Activated CD4-positive, alpha-beta T cell treated with anti-CD3 and anti-CD28 coated beads for 24 hours (primary cell): ENCODE results near the gene KCNIP2.
"Not testable (repeated sequence)": the region's sequence is repeated elsewhere in the genome, so short reads cannot be mapped to it uniquely, and the experiment has no call there.

Experiments used
- DNase-seq, 2 donors: peaks; one replicate each; pipeline ENCODE4 v3.0.0-alpha.2; 2020; ENCODE audit warnings: low read depth in 2 of 2

The KCNIP2 gene

DNA sequence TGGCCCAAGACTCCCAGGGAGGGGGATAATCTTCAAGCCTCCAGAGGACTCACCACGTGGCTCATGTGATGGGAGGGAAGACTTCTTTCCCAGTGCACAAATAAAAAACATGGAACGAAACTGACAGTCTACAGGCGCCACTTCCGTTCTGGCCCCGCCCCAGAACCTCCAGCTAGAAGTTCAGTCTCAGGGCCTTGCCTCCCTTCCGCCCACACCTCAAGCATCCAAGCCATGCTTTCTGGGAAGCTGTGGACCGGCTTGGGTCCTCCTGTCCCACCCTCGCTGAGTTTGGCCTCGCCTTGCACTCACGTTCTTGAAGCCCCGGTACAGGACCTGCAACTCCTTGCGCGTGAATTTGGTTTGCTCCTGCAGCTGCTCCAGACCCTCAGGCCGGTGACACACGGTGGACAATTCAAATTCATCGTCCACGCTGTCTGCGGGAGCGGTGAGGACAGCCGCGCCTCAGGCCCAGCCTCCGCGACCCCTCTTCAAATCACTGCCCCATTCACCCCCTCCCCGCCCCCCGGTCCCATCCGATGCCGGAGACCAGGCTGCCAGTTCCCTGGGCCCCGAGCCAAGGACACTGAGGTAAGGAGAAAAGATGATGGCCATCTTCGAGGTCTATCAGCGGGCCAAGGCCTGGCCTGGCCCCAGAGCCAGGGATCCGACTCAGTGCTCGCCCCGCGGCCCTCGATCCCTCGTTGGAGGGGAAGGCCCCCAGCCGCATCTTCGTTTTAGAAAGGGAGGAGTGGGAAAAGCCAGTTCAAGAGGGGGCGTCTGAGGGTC is 14.6 kb downstream of the KCNIP2 start:
- no peak for DNase-seq

DNA sequence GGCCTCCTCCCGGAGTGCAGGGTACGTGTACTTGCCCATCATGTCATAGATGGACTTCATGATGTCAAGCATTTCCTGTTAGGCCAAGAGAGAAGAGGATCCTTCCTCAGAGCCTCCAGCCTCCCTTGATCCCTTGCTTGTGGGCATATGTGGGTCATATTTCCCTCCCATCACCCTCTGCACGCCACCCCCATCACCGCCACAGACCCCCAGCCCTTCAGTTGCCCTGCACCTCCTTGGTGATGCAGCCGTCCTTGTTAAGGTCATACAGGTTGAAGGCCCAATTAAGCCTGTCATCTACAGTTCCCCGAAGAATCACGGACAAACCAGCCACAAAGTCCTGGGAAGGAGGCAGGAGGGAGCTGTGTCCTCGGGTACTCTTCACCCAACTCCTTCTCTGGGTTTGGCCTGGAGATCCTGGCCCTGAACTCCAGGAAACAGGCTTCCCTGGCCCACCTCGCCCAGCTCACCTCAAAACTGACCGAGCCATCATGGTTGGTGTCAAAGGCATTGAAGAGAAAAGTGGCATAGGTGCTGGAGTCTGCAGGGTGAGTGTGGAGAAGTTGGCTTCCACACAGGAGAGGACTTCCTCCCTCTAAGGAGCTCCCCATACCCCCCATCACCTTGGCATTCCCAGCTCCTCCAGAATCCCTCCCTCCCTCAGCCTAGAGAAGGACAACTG is 15.5 kb downstream of the KCNIP2 start:
- DNase-seq = no peak

DNA sequence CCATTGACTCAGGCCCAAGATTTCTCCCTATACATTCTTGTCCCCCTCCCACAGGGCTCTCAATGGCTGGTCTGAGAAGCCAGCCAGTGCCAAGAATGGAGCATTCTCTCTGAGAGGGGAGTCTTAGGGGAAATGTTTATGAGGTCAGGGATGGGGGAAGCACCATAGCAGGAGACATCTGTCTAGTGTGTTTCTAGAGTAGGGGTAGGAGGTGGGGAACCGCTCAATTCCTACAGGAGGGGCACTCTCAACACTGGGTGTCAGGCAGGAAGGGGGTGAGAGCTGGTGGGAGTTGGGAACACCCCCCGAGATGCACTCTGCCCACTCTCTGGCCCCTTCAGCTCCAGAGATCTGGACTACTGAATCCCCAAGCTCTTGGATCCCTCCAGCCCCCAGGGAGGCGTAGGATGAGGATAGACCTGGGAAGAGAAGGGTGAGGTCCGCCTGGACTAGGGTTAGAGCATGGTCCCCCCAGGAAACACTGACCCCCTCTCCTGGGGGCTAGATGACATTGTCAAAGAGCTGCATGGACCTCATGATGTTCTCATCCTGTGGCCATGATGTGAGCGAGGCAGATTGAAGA is 16.7 kb downstream of the KCNIP2 start:
- no peak for DNase-seq

DNA sequence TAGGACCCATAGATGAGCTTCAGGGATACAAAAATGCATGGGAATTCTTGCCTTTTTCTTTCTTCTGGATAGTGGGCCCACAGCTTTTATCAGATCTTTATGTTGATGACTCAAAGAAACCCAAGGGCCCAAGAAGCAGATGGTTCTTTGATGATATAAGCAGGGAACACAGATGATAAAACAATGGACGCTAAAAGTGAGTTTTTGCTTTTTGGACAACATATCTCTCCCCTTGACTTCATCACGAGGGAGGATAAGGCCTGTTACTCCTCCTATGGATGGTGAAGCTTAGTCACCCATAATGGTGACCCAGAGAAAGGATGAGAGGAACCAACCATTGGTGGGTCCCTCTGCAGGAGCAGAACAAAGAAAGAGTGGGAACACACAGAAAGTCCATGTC is 18.9 kb downstream of the KCNIP2 start:
- DNase-seq = no peak

DNA sequence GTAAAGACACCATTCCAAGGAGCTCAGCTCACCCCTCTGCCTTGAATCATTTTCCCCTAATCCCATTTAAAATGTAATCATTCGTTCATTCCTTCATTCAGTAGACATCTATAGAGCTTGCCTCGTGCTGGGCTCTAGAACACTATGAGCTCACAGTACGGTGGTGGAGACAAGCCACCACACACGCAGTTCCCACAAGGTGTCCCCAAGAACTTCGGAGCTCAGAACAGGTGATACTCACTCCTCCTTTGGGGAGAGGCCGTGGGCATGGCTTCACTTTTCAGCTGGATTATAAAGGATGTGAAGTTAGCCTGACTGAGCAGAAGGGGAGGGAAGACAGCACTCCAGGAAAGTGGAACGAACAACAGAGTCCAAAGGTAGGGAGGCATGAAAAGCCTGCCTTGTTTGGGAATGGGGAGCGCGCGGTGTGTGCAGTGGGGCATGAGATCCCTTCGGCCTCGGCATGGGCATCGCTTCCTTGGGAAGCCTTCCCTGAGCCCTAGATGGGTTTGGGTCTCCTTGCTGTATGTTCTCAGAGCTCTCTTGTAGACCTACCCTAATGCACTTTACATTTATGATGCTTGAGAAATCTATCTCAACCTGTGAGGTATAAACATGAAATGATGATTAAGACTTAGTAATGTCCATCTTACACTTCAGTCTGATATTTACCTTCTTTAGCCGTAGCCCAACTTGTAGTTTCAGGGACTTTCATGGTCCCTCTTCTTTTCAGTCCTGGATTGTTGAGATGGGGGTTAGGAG is 24.5 kb downstream of the KCNIP2 start:
- no peak for DNase-seq

DNA sequence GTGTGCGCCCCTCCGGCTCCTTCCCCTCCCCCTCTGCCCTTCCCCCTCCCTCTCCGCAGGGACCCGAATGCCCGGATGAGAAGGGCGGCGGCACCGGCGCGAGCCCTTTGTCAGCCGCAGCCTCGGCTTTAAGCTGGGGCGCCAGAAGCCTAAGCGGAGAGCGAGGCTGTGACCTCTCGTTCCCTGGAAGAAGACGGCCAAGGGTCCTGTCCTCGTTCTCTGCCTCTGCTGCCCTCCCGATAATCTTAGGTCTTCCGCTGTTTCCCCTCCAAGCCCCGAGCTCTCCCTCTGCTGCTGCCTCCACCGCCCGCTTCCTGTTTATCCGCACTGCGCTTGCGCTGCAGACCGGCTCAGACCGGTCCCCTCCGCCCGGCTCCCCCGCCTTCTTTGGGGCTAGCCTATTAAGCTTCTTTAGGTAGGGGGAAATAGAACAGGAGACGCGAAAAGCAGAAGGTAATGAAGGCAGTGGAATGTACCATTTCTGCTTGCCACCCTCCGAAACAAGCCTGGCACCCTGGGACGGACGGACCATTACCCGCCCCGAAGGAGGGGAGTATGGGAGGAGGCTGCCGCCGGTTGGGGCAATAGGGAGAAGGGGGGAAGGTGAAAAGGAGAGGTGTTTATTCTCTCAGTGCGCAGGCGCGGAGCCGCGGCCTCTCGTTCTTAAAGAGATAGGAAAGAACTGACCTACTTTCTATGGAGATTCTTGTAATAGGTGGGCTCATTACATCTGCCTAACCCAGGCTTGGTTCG is 25.3 kb downstream of the KCNIP2 start, which contains the start of gene OGA:
TSS of gene OGA (minus strand) at position 326 of the 753 bp plus-strand sequence. CDS start 422 bp downstream, outside the sequence.
- peak; percentile 92 to 96 for DNase-seq

DNA sequence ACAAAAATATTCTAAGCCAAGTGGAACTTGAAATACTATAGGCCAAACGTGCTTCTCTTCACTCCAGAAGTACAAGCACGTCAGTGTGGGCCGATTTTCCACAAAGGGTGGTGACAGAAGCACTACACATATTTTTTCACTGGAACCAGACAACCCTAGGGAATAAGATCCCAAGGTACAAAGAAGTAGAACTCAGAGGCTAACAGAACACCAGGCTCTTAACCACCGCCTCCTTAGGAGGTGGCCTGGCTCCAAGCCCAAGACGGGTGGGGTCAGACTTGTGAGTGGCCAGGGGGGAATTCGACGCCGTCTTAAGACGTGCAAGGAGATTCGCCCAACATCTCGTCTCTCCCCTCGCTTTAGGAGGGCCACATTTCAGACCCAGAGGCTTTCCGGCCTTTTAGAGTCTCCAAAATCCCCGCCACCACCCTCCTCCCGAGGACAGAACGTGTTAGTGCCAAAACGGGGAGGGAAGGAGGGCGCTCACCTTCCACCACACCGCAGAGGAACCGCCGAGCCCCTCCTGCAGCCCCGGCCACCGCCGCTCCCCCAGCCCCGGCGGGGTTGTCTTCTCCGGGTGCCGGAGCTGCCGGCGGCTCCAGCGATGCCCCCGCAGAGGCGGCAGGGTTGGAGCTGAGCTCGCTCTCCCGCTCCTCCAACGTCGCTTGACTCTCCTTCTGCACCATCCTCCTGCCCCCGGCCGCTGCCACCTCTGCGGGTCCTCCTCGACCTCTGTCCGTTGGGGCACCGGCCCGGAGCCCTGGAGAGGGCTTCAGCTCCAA is 26.1 kb downstream of the KCNIP2 start:
- DNase-seq = no peak

DNA sequence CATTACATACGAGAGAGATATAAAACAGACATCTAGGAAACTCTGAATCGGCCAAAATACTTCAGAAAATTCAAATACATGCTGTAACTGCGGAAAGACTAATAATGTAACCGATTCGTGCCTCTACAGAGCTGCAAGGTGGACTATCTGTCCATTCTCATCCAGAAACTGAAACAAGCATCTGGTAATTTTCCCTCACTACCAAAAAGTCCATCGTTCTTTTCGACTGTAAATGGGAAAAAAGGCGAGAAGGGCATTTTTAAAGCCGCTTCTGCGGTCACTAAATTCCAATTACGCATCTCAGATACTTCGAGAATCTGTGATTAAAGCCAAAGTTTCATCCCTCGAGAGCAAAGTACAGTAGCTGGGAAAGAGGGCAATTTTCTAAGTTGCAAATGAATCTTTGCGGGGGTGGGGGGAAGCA is 26.7 kb downstream of the KCNIP2 start:
- DNase-seq = no peak

DNA sequence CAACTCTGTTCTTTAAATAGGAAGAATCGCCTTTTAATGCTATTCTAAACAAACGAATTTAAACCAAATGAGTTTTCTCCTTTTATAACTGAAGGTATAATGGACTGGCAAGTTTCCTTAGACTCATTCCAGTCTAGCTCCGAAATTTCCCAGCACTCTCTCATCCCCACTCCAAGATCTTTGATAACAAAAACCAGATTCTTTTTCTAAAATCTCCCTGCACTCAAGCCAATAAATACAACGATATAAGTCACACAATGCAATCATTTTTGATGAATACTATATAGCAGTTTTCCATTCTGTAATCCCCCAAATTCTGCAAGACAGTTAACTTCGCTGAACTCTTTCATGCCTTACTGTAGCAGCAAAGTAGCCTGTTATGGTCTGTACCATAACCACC is 27.2 kb downstream of the KCNIP2 start:
- no peak for DNase-seq

DNA sequence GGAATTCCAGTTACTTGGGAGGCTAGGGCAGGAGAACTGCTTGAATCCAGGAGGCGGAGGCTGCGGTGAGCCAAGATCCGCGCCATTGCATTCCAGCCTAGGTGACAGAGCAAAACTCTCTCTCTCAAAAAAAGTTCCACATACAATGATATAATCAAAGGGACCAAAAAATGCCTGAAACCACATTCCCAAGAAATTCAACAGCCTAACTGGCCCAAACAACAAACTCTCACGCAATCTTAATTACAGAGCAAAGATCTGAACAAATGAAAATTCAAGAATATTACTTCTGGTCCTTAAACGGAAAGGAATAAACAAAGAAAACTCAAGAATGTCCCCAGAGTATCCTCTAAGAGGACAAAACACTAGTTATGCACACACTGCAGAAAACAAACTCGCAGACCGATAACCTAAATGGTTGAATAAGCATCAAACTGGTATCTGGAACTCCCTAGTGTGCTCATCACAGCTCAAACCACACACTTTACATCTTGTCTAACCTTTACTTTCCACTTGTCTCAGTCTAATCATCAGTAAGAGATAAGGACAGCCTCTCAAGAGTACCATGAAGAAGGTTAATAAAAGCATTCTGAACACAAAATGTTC is 29.0 kb downstream of the KCNIP2 start:
- no peak for DNase-seq

DNA sequence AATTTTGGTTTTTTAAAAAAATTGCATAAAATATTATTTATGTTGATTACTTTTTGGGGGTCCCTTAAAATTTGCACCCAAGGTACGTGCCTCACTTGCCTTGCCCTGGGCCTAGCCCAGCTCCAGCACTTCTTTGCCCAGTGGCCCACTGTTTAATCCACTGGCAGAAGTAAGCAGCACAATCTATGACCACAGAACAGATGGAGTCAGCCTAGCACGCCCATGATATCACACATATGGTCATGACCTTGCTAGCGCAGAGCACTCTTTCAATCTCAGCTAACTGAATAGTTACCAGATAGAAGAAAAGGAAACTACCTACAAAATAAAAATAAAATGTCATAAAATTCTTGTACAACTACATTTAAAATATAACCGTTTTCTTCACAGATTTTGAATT is 31.0 kb downstream of the KCNIP2 start:
- no peak for DNase-seq

DNA sequence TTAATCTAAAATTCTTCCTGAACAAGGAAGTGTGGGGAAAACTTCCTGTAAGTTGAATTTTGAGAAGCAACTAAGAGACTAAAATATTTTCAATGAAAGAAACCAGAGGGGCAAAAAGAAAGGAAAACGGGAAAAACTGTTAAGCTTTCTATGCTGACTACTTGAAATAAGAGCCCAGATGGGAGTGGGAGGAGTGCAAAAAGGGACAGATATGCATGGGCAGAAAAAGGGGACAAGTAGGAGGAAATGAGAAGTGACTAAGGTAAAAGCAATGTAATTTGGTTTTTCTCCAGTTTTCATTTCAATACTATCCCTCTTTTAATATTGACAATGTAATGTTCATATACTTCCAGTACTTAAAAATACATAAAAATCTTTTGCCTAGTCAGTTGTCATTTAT is 36.4 kb downstream of the KCNIP2 start:
- no peak for DNase-seq

DNA sequence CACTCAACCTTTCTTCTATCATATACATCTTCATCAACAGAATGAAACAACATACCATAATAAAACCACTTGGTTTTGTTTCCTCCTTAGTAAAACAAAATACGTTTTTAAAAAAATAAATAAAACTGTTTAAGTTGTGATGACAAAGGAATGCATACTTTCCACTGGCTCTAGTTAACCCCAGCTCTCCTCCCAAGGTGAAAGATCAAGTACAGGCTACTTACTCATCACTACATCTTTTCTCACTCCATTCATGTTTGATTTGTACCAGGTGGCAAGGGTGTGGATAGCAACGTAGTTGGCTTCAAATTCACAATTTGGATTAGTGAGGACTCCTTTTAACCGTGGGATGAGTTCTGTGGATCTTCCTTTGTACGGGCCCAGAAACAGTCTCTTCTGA is 40.1 kb downstream of the KCNIP2 start:
- no peak for DNase-seq

DNA sequence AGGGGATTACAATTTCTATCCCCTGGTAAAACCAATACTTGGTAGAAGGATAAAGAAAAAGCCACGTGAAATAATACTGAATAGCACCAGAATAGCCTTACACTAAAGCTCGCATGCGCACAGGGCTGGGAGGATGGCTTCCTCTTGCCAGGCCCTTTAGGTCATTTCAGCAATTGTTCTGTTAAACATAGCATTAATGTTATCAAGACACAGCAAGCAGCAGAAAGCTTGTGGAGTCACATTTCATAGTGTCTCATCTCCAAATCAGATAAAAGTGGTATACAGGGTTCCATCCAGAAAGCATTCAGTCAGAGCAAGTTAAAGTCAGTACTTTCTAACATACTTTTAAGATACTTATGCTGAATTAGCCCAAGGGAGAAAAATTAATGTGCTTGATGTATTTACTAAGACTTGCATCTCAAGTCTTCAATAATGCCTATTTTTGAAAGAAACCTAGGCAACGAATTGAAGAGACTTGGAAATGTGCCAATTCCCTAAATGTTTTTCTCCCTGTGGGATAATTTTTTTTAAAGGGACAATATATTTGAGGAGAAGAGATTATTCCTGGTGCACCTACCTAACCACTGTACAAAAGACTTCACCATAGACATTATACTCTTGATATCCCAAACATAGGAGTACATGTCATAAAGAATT is 46.1 kb downstream of the KCNIP2 start:
- no peak for DNase-seq

DNA sequence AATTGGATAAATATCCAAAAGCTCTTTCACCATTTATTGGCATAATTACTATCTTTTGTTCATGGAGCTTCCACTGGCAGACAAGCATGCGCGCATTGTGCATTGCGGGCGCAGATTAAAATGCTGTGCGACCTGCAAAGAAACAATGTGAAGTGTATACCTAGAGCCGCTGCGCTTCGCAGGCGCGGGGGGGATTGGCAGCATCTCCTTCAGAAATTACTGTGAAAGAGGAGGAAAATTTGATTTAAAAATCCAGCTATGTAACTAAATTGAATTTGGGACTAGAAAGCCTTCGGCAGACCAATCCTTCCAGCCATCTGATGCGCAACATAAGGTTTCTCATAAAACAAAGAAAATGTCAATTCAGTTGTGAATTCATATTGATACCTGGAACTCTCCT is 50.1 kb downstream of the KCNIP2 start:
- DNase-seq = no peak

DNA sequence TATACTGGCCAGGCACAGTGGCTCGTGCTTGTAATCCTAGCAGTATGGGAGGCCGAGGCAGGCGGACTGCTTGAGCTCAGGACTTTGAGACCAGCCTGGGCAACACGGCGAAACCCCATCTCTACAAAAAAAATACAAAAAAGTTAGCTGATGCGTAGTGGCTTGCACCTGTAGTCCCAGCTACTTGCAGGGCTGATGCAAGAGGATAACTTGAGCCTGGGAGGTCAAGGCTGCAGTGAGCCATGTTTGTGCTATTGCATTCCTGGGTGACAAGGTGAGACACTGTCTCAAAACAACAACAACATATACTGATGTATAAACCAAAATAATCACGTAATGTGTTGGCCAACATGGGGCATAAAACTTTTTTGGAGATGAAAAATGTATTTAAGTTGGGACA is 53.9 kb downstream of the KCNIP2 start:
- DNase-seq = no peak

DNA sequence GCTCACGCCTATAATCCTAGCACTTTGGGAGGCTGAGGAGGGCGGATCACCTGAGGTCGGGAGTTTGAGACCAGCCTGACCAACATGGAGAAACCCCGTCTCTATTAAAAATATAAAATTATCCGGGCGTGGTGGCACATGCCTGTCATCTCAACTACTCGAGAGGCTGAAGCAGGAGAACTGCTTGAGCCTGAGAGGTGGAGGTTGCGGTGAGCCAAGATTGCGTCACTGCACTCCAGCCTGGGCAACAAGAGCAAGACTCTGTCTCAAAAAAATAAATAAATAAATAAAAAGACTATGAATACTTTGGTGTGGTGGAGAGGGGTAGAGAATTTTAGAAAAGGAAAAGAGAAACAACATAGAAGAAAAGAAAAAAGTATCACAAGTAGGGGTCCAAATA is 54.4 kb downstream of the KCNIP2 start:
- not testable (repeated sequence) for DNase-seq

DNA sequence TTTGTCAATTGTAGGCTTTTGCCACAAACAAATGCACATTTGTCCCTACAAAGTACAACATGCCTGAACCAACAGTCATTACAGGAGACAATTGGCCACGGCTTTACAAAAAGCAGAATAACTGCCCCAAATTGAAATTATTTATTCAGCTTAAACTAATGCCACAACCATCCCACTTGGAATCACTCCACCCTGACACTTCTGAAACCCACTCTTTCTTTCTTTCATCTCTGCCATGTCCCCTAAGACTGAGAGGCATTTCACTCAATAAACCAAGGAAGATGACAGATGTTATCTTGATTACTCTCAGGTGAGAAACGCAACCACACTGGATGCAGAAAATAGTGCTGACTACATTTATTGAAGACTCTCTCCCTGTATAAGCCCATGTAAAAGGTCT is 57.8 kb downstream of the KCNIP2 start:
- DNase-seq = no peak

DNA sequence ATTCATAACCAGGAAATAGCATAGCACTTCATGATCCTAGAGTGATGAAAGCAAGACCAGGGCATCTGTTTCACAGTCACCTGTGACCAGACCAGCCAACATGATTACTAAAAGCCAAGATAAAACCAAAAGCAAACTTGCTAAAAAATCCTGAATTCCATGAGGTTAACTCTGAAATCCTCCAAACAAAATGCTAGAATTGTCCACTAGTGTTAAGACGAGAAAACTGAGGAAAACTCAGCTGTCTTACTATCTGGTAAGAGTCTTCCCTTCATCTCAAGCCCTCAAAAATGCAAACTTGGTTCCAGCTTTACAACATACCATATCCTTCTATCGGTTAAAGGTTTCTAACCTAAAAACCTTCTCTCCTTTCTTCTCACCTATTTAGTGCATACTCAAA is 59.0 kb downstream of the KCNIP2 start:
- DNase-seq = no peak

DNA sequence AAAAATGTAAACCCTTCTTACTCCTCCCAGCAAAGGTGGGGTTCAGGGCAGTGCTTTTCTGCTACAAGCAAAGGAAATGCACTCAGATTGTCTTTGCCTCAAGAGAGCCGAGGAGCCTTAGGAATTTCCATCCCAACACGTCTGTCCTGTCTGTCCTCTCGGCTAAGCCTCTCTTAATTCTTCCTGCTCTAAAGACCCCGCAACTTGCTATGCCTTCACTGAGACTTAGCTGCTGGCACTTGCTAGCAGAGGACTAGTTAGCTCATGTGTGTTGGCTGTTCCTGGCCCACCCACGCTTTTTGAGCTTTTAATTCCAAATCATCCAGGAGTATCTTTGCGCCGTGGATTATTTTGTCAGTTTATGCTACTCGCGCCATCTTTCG is 59.9 kb downstream of the KCNIP2 start:
- no peak for DNase-seq
